GM18907 (cell line): Measurements from ENCODE around the gene PRAMEF11.
"Not testable (repeated sequence)": the region's sequence is repeated elsewhere in the genome, so short reads cannot be mapped to it uniquely, and the experiment has no call there.

Experiments
- ATAC-seq: cut with Tn5 transposase; IDR thresholded peaks from one replicate; pipeline ENCODE4 v1.9.1; 2021; ENCODE audit warnings: mild to moderate bottlenecking, moderate library complexity; ENCODE audit not compliant: unreplicated experiment

Gene PRAMEF11

DNA sequence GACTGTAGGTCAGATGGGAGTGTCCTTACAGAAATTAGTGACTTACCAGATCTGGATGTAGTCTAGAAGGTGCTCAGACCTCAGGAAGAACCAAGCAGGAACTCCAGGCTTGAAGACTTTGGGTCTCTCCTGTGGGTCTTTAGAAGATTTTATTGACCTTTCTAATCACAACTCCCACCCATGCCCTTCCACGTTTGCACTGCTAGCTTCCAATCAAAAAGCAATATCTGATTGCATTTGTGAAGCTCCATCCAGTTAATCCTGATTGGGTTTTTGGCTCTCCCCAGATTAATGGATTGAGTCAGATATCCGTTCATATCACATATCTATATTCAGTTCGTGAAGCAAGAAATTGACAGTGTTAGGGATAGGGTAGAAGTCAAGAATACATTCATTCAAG is at the start of gene PRAMEF11:
Gene PRAMEF11, minus strand, starts transcription at position 101 of the 400 bp plus-strand sequence. CDS start 2,621 bp downstream, outside the sequence.
- not testable (repeated sequence) for ATAC-seq

DNA sequence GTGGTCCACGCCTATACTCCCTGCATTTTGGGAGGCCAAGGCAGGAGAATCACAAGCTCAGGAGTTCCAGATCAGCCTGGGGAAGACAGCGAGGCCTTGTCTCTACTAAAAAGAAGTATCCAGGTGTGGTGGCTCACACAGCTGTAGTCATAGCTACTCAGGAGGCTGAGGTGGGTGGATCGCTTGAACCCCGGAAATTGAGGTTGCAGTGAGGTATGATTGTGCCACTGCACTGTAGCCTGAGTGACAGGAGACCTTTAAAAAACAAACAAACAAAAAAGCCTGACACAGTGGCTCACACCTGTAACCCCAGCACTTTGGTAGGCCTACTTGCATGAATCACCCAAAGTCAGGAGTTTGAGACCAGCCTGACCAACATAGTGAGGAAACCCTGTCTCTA is 47.2 kb upstream of the PRAMEF11 start:
- not testable (repeated sequence) for ATAC-seq

DNA sequence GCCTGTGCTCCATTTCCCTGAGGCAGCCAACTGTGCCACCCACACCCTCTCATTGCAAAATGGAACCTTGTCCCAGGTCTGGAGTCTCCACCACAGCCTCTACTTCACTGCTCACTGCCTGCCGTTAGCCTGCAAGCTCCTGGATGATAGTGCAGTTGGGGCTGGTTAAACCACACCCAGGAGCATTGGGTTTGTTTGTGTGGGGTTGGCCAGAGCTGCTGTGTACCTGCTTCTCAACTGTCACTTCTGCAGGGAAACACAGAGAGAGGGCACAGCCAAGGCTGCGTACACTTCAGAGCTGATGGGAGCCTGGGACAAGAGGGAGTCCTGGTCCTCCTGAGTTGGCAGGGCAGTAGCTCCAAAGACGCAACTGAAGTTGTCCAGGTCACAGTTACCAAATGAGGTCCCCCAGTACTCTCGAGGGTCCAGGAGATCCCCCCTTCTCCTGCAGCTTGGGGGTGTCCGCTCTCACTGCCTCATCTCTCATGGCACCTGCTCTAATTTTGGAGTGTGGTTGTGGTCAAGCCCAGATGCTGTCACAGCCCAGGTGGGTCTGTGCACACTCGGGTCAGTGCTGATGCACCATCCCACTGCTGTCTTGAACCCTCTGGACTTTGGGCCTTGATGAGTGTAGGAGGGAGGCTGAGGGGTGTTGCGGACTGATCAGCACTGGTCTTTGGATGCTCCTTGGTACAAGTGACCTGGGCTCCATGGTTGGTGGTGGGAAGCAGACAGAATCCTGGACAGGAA is 32.1 kb upstream of the PRAMEF11 start:
- ATAC-seq = not testable (repeated sequence)

DNA sequence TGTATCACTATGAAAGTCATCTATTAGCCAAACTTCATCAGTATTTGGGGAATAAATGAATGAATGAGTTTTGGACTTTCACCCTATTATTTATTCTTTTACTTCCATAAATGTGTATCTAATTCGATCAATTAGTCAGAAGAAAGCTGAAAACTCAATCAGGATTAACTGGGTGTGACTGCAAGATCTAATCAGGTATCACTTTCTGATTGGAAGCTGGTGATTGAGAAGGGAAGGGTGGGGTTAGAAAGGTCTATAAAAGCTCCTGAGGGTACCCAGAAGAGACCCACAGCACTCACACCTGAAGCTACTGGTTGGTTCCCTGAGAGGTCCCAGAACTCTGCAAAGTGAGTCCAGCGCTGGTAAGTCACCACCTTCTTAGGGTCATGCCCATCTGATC is 25.6 kb upstream of the PRAMEF11 start, which contains the start of gene PRAMEF2:
Gene PRAMEF2, plus strand, starts transcription at position 301 of the 400 bp plus-strand sequence. CDS start 1,924 bp downstream, outside the sequence.
- not testable (repeated sequence) for ATAC-seq

DNA sequence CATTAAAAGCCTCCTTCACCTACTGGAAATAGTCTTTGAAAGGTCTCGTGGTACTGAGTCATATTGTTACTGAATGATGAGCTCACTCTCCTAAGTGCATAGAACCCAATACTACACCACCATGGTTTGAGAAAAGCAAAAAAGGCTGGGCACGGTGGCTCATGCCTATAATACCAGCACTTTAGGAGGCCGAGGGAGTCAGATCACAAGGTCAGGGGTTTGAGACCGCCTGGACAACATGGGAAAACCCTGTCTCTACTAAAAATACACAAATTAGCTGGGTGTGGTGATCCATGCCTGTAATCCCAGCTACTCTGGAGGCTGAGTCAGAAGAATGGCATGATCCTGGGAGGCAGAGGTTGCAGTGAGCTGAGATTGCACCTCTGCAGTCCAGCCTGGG is 20.6 kb upstream of the PRAMEF11 start:
- ATAC-seq = no peak

DNA sequence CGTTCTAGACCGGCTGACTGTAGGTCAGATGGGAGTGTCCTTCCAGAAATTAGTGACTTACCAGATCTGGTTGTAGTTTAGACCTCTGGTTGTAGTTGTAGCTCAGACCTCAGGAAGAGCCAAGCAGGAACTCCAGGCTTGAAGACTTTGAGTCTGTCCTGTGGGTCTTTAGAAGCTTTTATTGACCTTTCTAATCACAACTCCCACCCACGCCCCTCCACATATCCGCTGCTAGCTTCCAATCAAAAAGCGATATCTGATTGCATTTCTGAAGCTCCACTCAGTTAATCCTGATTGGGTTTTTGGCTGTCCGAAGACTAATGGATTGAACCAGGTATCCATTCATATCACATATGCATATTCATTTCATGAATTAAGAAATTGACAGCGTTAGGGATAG is 17.4 kb upstream of the PRAMEF11 start, which contains the start of gene HNRNPCL1:
Gene HNRNPCL1, minus strand, starts transcription at position 101 of the 400 bp plus-strand sequence. CDS start 431 bp downstream, outside the sequence.
- not testable (repeated sequence) for ATAC-seq

DNA sequence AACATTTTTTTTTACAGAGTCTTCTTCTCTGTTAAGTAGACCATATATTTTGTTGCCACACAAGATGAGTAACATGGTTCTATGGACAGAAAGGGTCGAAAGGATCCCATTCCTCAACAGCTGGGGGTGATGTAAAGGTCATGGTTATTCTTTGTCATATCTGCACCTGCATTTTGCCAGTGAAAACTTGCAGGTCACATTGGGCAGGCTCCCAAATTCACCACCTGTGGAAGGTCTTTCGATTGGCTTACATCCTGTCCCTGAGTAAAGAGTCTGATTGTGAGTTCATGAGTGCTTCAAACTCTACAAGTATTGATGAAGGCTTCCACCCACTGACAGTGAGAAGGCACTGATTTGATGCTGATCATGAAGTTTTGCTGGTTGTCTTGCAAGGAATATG is 2.0 kb upstream of the PRAMEF11 start:
- ATAC-seq = not testable (repeated sequence)

DNA sequence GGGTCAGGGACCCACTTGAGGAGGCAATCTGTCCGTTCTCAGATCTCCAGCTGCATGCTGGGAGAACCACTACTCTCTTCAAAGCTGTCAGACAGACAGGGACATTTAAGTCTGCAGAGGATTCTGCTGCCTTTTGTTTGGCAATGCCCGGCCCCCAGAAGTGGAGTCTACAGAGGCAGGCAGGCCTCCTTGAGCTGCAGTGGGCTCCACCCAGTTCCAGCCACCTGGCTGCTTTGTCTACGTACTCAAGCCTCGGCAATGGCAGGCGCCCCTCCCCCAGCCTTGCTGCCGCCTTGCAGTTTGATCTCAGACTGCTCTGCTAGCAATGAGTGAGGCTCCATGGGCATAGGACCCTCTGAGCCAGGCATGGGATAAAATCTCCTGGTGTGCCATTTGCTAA is 12.1 kb downstream of the PRAMEF11 start:
- ATAC-seq = not testable (repeated sequence)

DNA sequence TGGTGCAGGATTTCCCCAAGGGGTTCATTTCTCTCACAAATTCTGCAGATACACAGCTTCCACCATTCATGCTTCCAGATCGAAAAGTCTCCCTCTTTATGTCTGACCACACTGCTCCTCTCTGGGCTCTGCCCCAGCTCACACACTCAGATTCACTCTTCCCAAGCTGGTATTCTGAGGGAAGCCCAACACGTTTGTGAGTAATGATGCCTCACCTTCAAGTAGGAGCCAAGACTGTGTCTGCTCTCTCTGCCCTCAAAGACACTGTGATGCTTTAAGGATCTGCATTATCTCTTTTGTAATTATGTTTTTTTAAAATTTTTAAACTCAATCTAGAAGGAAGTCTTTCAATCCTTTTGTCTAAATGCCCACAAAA is 19.8 kb downstream of the PRAMEF11 start:
- no peak for ATAC-seq

DNA sequence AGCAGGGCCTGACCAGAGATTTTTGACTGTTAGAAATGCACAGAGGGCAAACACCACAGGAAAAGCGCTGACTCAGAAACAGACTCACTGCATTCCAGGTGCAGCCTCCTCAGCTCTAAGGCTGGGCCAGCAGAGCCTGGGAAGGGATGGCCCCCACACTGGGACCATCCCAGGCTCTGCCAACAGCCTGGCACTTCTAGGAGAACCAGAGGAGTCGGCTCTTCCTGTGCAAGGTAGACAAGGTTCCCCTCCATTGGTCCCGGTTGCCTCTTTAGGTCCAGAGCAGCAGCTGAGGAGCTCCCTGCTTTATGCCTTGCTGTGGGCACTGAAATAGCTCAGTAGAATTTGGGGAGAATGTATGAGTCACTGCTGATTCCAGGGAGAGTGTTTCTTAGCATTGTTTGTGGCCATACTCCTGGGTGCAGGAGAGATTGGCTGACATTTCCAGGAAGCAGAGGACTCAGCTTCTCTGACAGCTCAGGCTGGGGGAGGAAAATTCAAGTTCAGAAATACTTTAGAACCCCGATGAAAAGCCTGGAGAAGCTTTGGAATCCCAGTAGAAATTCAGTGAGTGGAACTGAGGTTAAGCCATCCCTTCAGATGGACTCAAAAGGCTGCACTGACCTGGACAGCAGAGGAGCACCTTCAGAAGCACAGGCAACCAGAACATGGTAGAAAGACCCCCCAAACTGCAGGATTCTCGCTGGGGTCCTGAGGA is 20.4 kb downstream of the PRAMEF11 start:
- ATAC-seq = no peak

DNA sequence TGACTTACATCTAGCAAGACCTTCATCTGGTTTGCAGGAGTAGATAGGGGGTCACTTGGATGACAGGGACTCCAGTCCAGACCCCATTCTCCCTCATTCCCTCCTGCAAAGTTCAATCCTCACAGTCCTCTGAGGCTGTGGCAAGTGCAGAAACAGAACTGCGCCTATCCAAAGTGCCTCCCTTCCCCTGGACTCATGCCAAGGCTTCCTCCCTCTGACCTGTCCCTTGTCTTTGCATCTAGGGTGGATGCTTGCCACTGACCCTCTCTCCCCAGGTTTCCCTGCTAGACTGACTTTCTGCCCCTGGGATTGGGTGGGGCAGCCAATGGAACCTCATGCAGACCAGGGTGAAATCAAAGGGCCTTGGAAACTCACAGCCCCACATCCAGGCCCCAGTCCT is 21.3 kb downstream of the PRAMEF11 start:
- ATAC-seq = no peak

DNA sequence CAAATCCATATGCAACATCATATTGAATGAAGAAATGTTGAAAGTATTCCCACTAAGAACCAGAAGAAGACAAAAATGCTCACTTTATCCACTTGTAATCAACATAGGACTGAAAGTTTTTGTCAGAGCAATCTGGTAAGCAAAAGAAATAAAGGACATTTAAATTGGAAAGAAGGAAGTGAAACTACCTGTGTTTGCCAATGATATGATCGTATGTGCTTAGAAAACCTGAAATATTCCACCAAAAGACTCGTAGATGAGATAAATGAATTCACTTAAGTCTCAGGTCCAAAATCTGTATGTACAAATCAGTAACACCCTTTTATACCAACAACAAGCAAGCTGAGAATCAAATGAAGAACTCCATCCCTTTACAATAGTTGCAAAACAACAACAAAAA is 31.5 kb downstream of the PRAMEF11 start:
- ATAC-seq = no peak

DNA sequence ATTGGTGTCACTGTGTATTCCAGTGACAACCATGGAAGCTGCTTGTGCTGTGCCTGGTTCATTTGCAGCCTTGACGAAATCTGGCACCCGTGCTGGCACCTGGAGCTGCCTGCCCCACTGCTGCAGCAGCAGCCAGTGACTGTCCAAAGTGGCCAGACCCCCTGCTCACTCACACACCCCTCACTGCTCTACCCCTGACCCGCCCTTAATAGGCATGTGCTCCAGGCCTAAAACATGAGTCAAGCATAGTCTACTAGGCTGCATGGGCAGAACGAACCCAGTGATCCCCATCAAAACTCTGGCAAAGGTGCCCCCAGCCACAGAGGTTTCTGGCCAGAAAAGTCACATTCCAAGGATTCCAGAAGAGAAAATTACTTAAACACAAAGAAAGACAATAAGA is 32.3 kb downstream of the PRAMEF11 start:
- no peak for ATAC-seq

DNA sequence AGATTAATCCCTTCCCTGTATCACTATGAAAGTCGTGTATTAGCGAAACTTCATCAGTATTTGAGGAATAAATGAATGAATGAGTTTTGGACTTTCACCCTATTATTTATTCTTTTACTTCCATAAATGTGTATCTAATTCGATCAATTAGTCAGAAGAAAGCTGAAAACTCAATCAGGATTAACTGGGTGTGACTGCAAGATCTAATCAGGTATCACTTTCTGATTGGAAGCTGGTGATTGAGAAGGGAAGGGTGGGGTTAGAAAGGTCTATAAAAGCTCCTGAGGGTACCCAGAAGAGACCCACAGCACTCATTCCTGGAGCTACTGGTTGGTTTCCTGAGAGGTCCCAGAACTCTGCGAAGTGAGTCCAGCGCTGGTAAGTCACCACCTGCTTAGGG is 40.1 kb downstream of the PRAMEF11 start, which contains the start of gene PRAMEF1:
Gene PRAMEF1, plus strand, starts transcription at position 301 of the 400 bp plus-strand sequence. CDS start 1,831 bp downstream, outside the sequence.
- not testable (repeated sequence) for ATAC-seq

DNA sequence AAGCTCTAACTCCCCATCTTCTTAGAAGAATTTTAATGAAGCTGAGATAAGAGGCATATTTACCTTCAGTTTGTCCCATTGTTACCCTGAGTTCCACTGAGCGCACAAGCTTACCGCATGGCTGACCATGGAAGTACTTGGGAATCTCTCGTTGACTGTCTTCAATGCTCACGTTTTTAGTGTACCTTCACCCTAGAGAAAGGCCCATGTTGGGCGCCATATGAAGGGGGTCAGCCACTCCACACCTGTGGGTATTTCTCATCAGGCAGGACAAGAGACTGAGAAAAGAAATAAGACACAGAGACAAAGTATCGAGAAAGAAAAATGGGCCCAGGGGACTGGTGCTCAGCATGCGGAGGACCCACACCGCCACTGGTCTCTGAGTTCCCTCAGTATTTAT is 46.5 kb downstream of the PRAMEF11 start:
- ATAC-seq = not testable (repeated sequence)

DNA sequence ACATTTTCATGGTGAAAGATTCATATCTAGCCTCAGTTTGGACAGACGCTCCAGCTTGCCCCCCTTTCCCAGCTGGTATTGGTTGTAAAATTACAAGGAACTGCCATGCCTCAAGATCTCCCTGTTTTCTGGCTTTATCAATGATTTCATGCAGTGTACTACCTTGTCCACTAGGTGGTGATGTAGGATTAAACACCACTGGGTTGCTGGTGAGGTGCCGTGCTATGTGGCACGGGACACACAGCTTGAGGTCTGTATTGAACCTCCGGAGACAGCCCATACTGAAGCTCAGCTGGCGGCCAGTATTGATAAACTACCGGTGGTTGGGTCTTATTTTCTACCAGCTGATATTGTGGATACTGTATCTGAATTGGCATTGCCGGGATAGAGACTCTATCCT is 47.4 kb downstream of the PRAMEF11 start:
- ATAC-seq = not testable (repeated sequence)

DNA sequence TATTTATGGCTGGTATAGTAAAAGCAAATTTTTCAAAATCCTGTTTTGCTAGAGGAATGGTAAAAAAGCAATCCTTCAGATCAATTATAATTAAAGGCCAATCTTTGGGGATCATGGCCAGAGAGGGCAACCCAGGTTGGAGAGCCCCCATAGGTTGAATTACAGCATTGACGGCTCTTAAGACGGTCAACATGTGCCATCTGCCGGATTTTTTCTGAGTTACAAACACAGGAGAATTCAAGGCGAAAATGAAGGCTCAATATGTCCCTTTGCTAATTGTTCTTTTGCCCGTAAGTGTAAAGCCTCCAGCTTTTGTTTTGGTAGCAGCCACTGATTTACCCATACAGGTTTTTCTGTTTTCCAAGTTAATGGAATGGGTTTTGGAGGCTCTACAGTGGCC is 49.7 kb downstream of the PRAMEF11 start:
- not testable (repeated sequence) for ATAC-seq

DNA sequence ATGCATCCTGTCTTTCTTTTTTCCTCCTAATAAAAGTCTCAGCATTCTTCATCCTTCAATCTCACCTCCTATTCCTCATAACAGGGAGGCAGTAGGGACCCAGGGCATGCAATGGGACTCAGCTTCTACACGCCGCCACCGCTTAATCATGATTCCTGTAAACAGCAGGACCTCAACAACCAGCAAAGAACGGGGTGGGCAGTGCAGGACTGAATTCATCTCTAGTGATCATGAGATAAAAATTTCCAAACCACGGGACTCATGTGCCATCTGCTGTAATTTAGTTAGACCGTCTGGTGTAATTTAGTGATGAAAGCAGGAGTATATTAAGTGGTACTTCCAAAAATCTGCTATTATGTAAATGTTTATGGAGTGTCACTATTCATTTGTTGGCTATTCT is 52.3 kb downstream of the PRAMEF11 start:
- no peak for ATAC-seq

DNA sequence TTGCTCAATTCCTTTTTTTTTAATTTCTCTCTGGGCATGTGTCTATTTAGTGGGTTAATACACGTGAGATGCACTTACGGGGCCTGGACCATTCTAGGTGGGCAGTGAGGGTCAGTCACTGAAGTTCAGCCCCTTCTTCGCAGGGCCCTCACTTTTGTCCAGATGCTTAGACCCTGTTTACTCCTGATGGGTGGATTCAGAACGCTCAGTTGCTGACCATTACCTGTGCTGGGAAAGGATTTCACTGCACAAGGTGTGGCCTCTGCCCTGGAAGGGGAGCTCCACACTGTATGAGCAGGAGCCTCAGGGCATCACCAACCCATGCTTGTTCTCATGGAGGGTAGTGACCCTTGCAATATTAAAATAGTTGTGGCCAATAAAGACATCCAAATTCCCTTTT is 53.1 kb downstream of the PRAMEF11 start:
- no peak for ATAC-seq

DNA sequence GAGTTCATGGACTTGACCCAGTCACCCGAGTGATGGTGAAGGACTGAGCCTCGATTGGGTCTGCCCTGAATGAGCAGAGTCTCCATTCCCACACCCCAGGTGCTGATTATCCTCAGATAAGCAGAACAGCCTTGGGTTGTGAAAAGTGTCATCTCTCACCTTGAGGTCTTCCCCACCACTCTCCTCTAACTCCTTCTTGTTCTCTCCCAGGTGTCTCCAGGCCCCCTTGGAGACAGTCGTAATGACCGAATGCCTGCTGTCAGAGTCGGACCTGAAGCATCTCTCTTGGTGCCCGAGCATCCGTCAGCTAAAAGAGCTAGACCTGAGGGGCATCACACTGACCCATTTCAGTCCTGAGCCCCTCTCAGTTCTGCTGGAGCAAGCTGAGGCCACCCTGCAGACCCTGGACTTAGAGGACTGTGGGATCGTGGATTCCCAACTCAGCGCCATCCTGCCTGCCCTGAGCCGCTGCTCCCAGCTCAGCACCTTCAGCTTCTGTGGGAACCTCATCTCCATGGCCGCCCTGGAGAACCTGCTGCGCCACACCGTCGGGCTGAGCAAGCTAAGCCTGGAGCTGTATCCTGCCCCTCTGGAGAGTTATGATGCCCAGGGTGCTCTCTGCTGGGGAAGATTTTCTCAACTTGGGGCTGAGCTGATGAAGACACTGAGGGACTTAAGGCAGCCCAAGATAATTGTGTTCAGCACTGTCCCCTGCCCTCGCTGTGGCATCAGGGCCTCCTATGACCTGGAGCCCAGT is 54.2 kb downstream of the PRAMEF11 start:
- ATAC-seq = no peak

DNA sequence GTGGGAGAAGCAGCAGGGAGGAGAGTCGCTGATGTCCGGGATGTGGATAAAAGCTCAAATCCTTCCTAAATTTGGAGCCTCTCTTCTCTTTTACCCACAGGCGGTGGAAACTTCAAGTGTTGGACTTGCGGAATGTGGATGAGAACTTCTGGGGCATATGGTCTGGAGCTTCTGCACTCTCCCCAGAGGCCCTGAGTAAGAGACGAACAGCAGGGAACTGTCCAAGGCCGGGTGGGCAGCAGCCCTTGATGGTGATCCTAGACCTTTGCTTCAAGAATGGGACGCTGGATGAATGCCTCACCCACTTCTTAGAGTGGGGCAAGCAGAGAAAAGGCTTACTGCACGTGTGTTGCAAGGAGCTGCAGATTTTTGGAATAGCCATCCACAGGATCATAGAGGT is 55.8 kb downstream of the PRAMEF11 start:
- no peak for ATAC-seq
